H1 (cell line): ENCODE measurements around the gene MLYCD. TPM values are rescaled to one million over a fixed set of nuclear protein-coding genes. Genes with fewer than 3 reads are reported as not detected.

Experiments used
- CTCF ChIA-PET: fragments of 300-600 bp; sonication (Branson Sonifier 250); formaldehyde crosslinking; loops from one replicate; lab custom pipeline; 2021; ENCODE audit not compliant: partially characterized antibody; lab: Charles Lee
- POLR2A ChIA-PET: fragments of 300-600 bp; sonication (Branson Sonifier 250); formaldehyde crosslinking; loops from one replicate; lab custom pipeline; 2021; ENCODE audit warnings: inconsistent platforms; ENCODE audit not compliant: partially characterized antibody; lab: Charles Lee
- DNase-seq, 2 experiments: peaks; one replicate each; pipeline versions ENCODE4 v3.0.0 to v3.0.0-alpha.2; 2010 to 2022; ENCODE audit warnings: low spot score in 2 of 2, low read depth in 1 of 2, mixed read lengths in 1 of 2
- FAIRE-seq: peaks from 2 replicates; lab custom pipeline; 2011; peaks lifted over from hg19 to GRCh38; lab: Jason Lieb, UNC
- H2AFZ ChIP-seq: 2 replicates; pipeline ENCODE4 v1.8.1; 2012; ENCODE audit warnings: low read length, inconsistent platforms
- H2AK5ac ChIP-seq: 2 replicates; pipeline ENCODE4 v1.6.1; 2013; ENCODE audit warnings: low read depth, low read length
- H2BK120ac ChIP-seq: replicated peaks from 2 replicates; pipeline ENCODE3; 2013; ENCODE audit warnings: low read depth, low read length, inconsistent platforms
- H2BK12ac ChIP-seq: 2 replicates; pipeline ENCODE4 v1.6.1; 2013; ENCODE audit warnings: low read depth, low read length
- H2BK15ac ChIP-seq: 2 replicates; pipeline ENCODE4 v1.6.1; 2013; ENCODE audit warnings: low read length
- H2BK20ac ChIP-seq: 2 replicates; pipeline ENCODE4 v1.6.1; 2013; ENCODE audit warnings: low read length
- H2BK5ac ChIP-seq: 2 replicates; pipeline ENCODE4 v1.6.1; 2013; ENCODE audit warnings: low read depth, low read length
- H3K14ac ChIP-seq: 2 replicates; pipeline ENCODE4 v1.6.1; 2013; ENCODE audit warnings: inconsistent platforms; ENCODE audit not compliant: insufficient read length
- H3K18ac ChIP-seq: 2 replicates; pipeline ENCODE4 v1.6.1; 2013; ENCODE audit warnings: low read length; ENCODE audit errors: extremely low read depth
- H3K23ac ChIP-seq: 2 replicates; pipeline ENCODE4 v1.6.1; 2013; ENCODE audit warnings: inconsistent platforms; ENCODE audit not compliant: insufficient read length
- H3K23me2 ChIP-seq: 2 replicates; pipeline ENCODE4 v1.6.1; 2013; ENCODE audit warnings: low read depth, low read length
- H3K27ac ChIP-seq: 2 replicates; pipeline ENCODE4 v1.6.1; 2011; ENCODE audit warnings: low read depth, low read length, inconsistent platforms
- H3K27me3 ChIP-seq, 4 experiments: replicated peaks in 1 of 4; 1 replicate in 1 of 4; 2 replicates in 3 of 4; pipeline versions ENCODE4 v1.6.1 to v1.8.1; 2011 to 2013; ENCODE audit warnings: low read length in 3 of 4, mild to moderate bottlenecking in 3 of 4, inconsistent platforms in 2 of 4, mixed read lengths in 2 of 4, moderate library complexity in 1 of 4; ENCODE audit not compliant: control insufficient read depth in 3 of 4, insufficient read depth in 3 of 4; ENCODE audit errors: extremely low read depth in 1 of 4
- H3K36me3 ChIP-seq, 4 experiments: 2 replicates each; pipeline versions ENCODE4 v1.6.1 to v1.8.1; 2011 to 2013; ENCODE audit warnings: mild to moderate bottlenecking in 4 of 4, low read length in 3 of 4, moderate library complexity in 2 of 4, control low read depth in 1 of 4, inconsistent platforms in 1 of 4; ENCODE audit not compliant: insufficient read depth in 4 of 4, control insufficient read depth in 2 of 4
- H3K4ac ChIP-seq: replicated peaks from 2 replicates; pipeline ENCODE3; 2013; ENCODE audit warnings: low read length, low read depth, mixed read lengths, inconsistent platforms; ENCODE audit not compliant: insufficient read length
- H3K4me1 ChIP-seq, 4 experiments: replicated peaks in 1 of 4; 1 replicate in 1 of 4; 2 replicates in 3 of 4; pipeline versions ENCODE4 v1.6.1 to v1.8.1; 2011 to 2013; ENCODE audit warnings: low read length in 3 of 4, inconsistent platforms in 2 of 4, mixed read lengths in 1 of 4; ENCODE audit not compliant: insufficient read depth in 4 of 4, control insufficient read depth in 3 of 4
- H3K4me2 ChIP-seq, 2 experiments: 2 replicates each; pipeline versions ENCODE4 v1.6.1 to v1.8.1; 2011 to 2013; ENCODE audit warnings: low read depth in 2 of 2, low read length in 2 of 2, control low read depth in 1 of 2, inconsistent platforms in 1 of 2, mild to moderate bottlenecking in 1 of 2; ENCODE audit not compliant: insufficient read depth in 1 of 2
- H3K4me3 ChIP-seq, 4 experiments: fragments of 200-600, 300-600 bp in 1 of 4; sonication (generic), shearing (Covaris generic), sonication (Bioruptor Twin) in 1 of 4; 2 replicates each; pipeline versions ENCODE4 v1.5.1 to v1.8.1; 2011 to 2016; ENCODE audit warnings: low read length in 4 of 4, low read depth in 3 of 4, control low read depth in 2 of 4, inconsistent platforms in 2 of 4, mild to moderate bottlenecking in 2 of 4, mixed read lengths in 1 of 4, moderate library complexity in 1 of 4; ENCODE audit not compliant: insufficient read depth in 2 of 4; ENCODE audit errors: extremely low read depth in 1 of 4
- H3K56ac ChIP-seq: replicated peaks from 2 replicates; pipeline ENCODE3; 2013; ENCODE audit warnings: low read depth, mild to moderate bottlenecking, mixed read lengths, low read length, inconsistent platforms; ENCODE audit not compliant: insufficient read length
- H3K79me1 ChIP-seq: 2 replicates; pipeline ENCODE4 v1.6.1; 2013; ENCODE audit warnings: low read depth, low read length, control low read depth
- H3K79me2 ChIP-seq, 2 experiments: 2 replicates each; pipeline versions ENCODE4 v1.6.1 to v1.8.1; 2012 to 2013; ENCODE audit warnings: low read length in 2 of 2, mild to moderate bottlenecking in 2 of 2, inconsistent platforms in 1 of 2; ENCODE audit not compliant: insufficient read depth in 2 of 2, control insufficient read depth in 1 of 2
- H3K9ac ChIP-seq, 4 experiments: replicated peaks in 1 of 4; 1 replicate in 1 of 4; 2 replicates in 3 of 4; pipeline versions ENCODE4 v1.6.1 to v1.8.1; 2011 to 2013; ENCODE audit warnings: low read depth in 3 of 4, low read length in 3 of 4, control low read depth in 2 of 4, mild to moderate bottlenecking in 2 of 4, moderate library complexity in 2 of 4, inconsistent platforms in 1 of 4; ENCODE audit errors: extremely low read depth in 1 of 4
- H3K9me3 ChIP-seq, 2 experiments: 2 replicates each; pipeline versions ENCODE4 v1.6.1 to v1.8.1; 2012 to 2013; ENCODE audit warnings: mild to moderate bottlenecking in 2 of 2, moderate library complexity in 2 of 2, control low read depth in 1 of 2, inconsistent platforms in 1 of 2, low read depth in 1 of 2, low read length in 1 of 2, mixed read lengths in 1 of 2; ENCODE audit not compliant: insufficient read depth in 2 of 2
- H4K20me1 ChIP-seq, 2 experiments: replicated peaks in 1 of 2; 2 replicates each; pipeline versions ENCODE3 to v1.8.1; 2011 to 2013; ENCODE audit warnings: inconsistent platforms in 2 of 2, low read length in 2 of 2, mild to moderate bottlenecking in 1 of 2; ENCODE audit not compliant: insufficient read depth in 2 of 2, control insufficient read depth in 1 of 2
- H4K5ac ChIP-seq: 2 replicates; pipeline ENCODE4 v1.6.1; 2013; ENCODE audit warnings: low read length, low read depth, mixed read lengths, inconsistent platforms; ENCODE audit not compliant: insufficient read length
- H4K8ac ChIP-seq: 2 replicates; pipeline ENCODE4 v1.8.0; 2013; ENCODE audit warnings: mild to moderate bottlenecking, moderate library complexity, low read length, inconsistent platforms; ENCODE audit not compliant: insufficient read depth; ENCODE audit errors: extremely low read depth
- H4K91ac ChIP-seq: replicated peaks from 2 replicates; pipeline ENCODE3; 2013; ENCODE audit warnings: low read length, mixed read lengths, inconsistent platforms; ENCODE audit not compliant: insufficient read length
- NRF1 ChIP-seq: IDR thresholded peaks from 2 replicates; pipeline ENCODE4 v1.6.1; 2011; ENCODE audit warnings: mild to moderate bottlenecking, low read depth, low read length, improper control_type of control experiment
- RBBP5 ChIP-seq: IDR thresholded peaks from 2 replicates; pipeline ENCODE4 v1.7.1; 2012; ENCODE audit warnings: low read depth, mild to moderate bottlenecking, inconsistent platforms, low read length, moderate library complexity, borderline replicate concordance
- TAF1 ChIP-seq: IDR thresholded peaks from 2 replicates; pipeline ENCODE4 v1.6.1; 2011; ENCODE audit warnings: mild to moderate bottlenecking, low read depth, low read length
- WGBS, 2 experiments: shearing (Covaris generic) in 1 of 2; methylation state at CpG; one replicate each; pipeline versions ENCODE4 v1.1.6 to v1.1.7; 2013 to 2015; ENCODE audit warnings: low lambda C conversion rate in 2 of 2, mixed read lengths in 2 of 2, inconsistent platforms in 1 of 2, low coverage in 1 of 2, missing lambda C conversion rate in 1 of 2; ENCODE audit not compliant: insufficient replicate concordance in 2 of 2, insufficient coverage in 1 of 2, insufficient read length in 1 of 2; ENCODE audit errors: extremely low coverage in 1 of 2, missing lambda C conversion rate in 1 of 2; 5-methylcytosine and 5-hydroxymethylcytosine counted together
- polyA plus RNA-seq, 7 experiments: library from polyadenylated mRNA; depleted of rRNA in 3 of 7; stranded (reverse) in 5 of 7; unstranded in 2 of 7; fragments of >200 nt in 5 of 7; fragments of 200-250 nt in 2 of 7; gene quantifications; 1 replicate in 5 of 7; 2 replicates in 1 of 7; 4 replicates in 1 of 7; pipeline versions ENCODE4 v1.2.1 to v1.2.3, GENCODE V29; 2011 to 2013; ENCODE audit warnings: missing spikeins in 2 of 7, mixed read lengths in 2 of 7
- total RNA-seq: library from RNA; stranded (reverse); fragmentation: NEBNext Ultra II Directional; extraction: Animal tissue kit (Norgen Biotek cat#: 25700); gene quantifications from 2 replicates; pipeline ENCODE4 v1.2.1, GENCODE V29; 2021
- TF ChIP-seq, protein P1 (sequence below): IDR thresholded peaks from 2 replicates; pipeline ENCODE4 v1.6.1; 2012; ENCODE audit warnings: inconsistent platforms

MLYCD gene
- total and polyA plus RNA-seq, 2 of the 8 experiments (the other 6 are each of a cell fraction or from before 2014, with no cell fraction given) = 3.7 to 7.0 TPM

DNA sequence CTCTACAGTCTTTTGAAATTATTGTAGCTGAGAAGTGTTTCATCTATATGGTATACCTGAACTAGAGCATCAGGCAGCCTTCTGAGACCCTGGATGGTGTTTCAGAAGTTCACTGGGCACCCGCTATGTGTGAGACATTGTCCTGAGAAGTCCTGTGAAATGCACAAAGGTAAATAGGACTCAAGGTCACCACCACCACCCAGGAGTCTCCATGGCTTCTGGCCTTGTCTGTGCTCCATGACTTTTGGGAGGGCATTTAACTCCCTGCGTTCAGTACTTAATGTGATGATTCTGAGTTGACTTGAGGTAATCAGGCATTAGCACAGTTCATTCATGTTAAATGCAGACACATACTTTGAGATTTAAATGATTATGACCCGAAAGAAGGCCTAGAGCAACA lies 1.1 kb downstream of the MLYCD start:
- Histone ChIP-seq H3K9me3 (no peaks in the 10 kb centered on the region), H3K56ac (no peak overlapping the region), H2AK5ac (no peak overlapping the region), H3K4ac (no peak overlapping the region), H2BK5ac (no peak overlapping the region), H3K14ac (no peak overlapping the region), H3K36me3 (no peaks in the 10 kb centered on the region), H4K8ac (no peak overlapping the region), H2BK15ac (no peak overlapping the region), H4K91ac (no peak overlapping the region), H3K4me3 (peak overlapping the region; percentile 56 to 81 (median 70); a peak in 7 of 8 replicates), H3K27me3 (no peaks in the 10 kb centered on the region; a peak in 1 of 7 replicates), H3K27ac (no peak overlapping the region), H4K5ac (no peak overlapping the region), H3K4me1 (peaks cover 2 to 13% (median 4%) of the 10 kb centered on the region in 4 experiments; a peak in 5 of 7 replicates), H4K20me1 (peaks cover 3 to 9% of the 10 kb centered on the region in 2 experiments), H3K79me2 (peaks cover 0 to 40% of the 10 kb centered on the region in 2 experiments; a peak in 2 of 4 replicates), H2BK120ac (no peak overlapping the region), H3K23ac (no peak overlapping the region), H2AFZ (no peak overlapping the region), H3K79me1 (peaks cover 2% of the 10 kb centered on the region; the same call in 1 of the 2 replicates), H3K18ac (no peak overlapping the region), H2BK20ac (no peak overlapping the region), H3K9ac (no peak overlapping the region), H2BK12ac (no peak overlapping the region), H3K4me2 (peak overlapping the region; percentile 56 to 89), H3K23me2 (peaks cover 6% of the 10 kb centered on the region)
- WGBS, 2 experiments = 82% methylated on average over 3 of the region's 3 CpGs; no CpG with 5 or more reads in 1 of the 2 experiments
- DNase-seq (no peak), FAIRE-seq (no peak)
- ChIA-PET POLR2A (interaction anchor here (0.9 to 2.6 kb wide), 5 partner anchors 9 to 70 kb away, joined by 3 to 7 read pairs (median 4); no protein-coding TSS in a partner anchor), CTCF (interaction anchor here (0.8 kb wide), 1 partner anchor 13 kb away, joined by 3 read pairs; no protein-coding TSS in a partner anchor)
- TF ChIP-seq RBBP5 = no peak
- TF ChIP-seq TAF1 = no peak
- no peak for TF ChIP-seq NRF1
- TF ChIP-seq, protein P1, sequence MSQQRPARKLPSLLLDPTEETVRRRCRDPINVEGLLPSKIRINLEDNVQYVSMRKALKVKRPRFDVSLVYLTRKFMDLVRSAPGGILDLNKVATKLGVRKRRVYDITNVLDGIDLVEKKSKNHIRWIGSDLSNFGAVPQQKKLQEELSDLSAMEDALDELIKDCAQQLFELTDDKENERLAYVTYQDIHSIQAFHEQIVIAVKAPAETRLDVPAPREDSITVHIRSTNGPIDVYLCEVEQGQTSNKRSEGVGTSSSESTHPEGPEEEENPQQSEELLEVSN = no peak
